HEK293T (cell line): ENCODE data around the gene ATCAY.
A peak's percentile ranks its signal among the peaks of the same experiment; 100 is the strongest.
"Not testable (repeated sequence)": the region's sequence is repeated elsewhere in the genome, so short reads cannot be mapped to it uniquely, and the experiment has no call there.

Experiments used
- CTCF ChIA-PET: fragments of 350-600 bp; formaldehyde crosslinking; extraction: SDS; loops from one replicate; lab custom pipeline; 2021; ENCODE audit warnings: antibody characterized with exemption, inconsistent platforms; lab: Yijun Ruan, JAX
- POLR2A ChIA-PET: fragments of 350-600 bp; formaldehyde crosslinking; extraction: SDS; loops from one replicate; lab custom pipeline; 2020; ENCODE audit warnings: antibody characterized with exemption, inconsistent platforms; lab: Yijun Ruan, JAX
- DNase-seq: peaks from one replicate; pipeline ENCODE4 v3.0.0; 2012; ENCODE audit warnings: mixed read lengths; ENCODE audit errors: extremely low spot score
- ARNT ChIP-seq: fragments of 450-650 bp; IDR thresholded peaks from 2 replicates; pipeline ENCODE4 v1.6.1; 2017; ENCODE audit warnings: mild to moderate bottlenecking
- BHLHE40 ChIP-seq: fragments of 450-650 bp; IDR thresholded peaks from 2 replicates; pipeline ENCODE4 v1.6.1; 2016; ENCODE audit warnings: mild to moderate bottlenecking, moderate library complexity, borderline replicate concordance
- CTBP1 ChIP-seq: fragments of 450-650 bp; IDR thresholded peaks from 2 replicates; pipeline ENCODE4 v1.6.1; 2016; ENCODE audit warnings: borderline replicate concordance
- ELF4 ChIP-seq: fragments of 450-650 bp; IDR thresholded peaks from 2 replicates; pipeline ENCODE4 v1.6.1; 2017; ENCODE audit warnings: antibody characterized with exemption
- FOXA1 ChIP-seq: fragments of 450-650 bp; IDR thresholded peaks from 2 replicates; pipeline ENCODE4 v1.6.1; 2016; ENCODE audit warnings: mild to moderate bottlenecking
- FOXK2 ChIP-seq: fragments of 450-650 bp; IDR thresholded peaks from 2 replicates; pipeline ENCODE4 v1.6.1; 2016; ENCODE audit warnings: mild to moderate bottlenecking
- FOXM1 ChIP-seq: fragments of 450-650 bp; IDR thresholded peaks from 2 replicates; pipeline ENCODE4 v1.6.1; 2017; ENCODE audit warnings: mild to moderate bottlenecking, borderline replicate concordance
- HDGF ChIP-seq: fragments of 450-650 bp; IDR thresholded peaks from 2 replicates; pipeline ENCODE4 v1.6.1; 2017; ENCODE audit warnings: antibody characterized with exemption, borderline replicate concordance
- L3MBTL2 ChIP-seq: fragments of 450-650 bp; conservative IDR thresholded peaks from 2 replicates; pipeline ENCODE4 v1.6.1; 2016; ENCODE audit warnings: mild to moderate bottlenecking
- LEF1 ChIP-seq: fragments of 450-650 bp; IDR thresholded peaks from 2 replicates; pipeline ENCODE4 v1.6.1; 2017; ENCODE audit warnings: mild to moderate bottlenecking, borderline replicate concordance
- NFRKB ChIP-seq: fragments of 450-650 bp; IDR thresholded peaks from 2 replicates; pipeline ENCODE4 v1.6.1; 2016; ENCODE audit warnings: mild to moderate bottlenecking, moderate library complexity
- PKNOX1 ChIP-seq: fragments of 450-650 bp; IDR thresholded peaks from 2 replicates; pipeline ENCODE4 v1.6.1; 2016
- SP1 ChIP-seq: fragments of 450-650 bp; IDR thresholded peaks from 2 replicates; pipeline ENCODE4 v1.6.1; 2017
- SUZ12 ChIP-seq: fragments of 450-650 bp; IDR thresholded peaks from 2 replicates; pipeline ENCODE4 v1.6.1; 2016; ENCODE audit warnings: mild to moderate bottlenecking
- TARDBP ChIP-seq: fragments of 450-650 bp; IDR thresholded peaks from 2 replicates; pipeline ENCODE4 v1.6.1; 2016
- ZNF384 ChIP-seq: fragments of 450-650 bp; IDR thresholded peaks from 2 replicates; pipeline ENCODE4 v1.6.1; 2016

Gene ATCAY

GRCh38 chr19:3936506-3937442 lies 56.3 kb downstream of the ATCAY start:
- ChIA-PET POLR2A (no interaction called here), CTCF (no interaction called here)
- no peak for DNase-seq
- no peak for TF ChIP-seq L3MBTL2
- TF ChIP-seq TARDBP: no peak
- TF ChIP-seq HDGF: no peak
- no peak for TF ChIP-seq SUZ12
- no peak for TF ChIP-seq ELF4
- TF ChIP-seq FOXK2: no peak
- no peak for TF ChIP-seq PKNOX1
- TF ChIP-seq CTBP1: no peak
- no peak for TF ChIP-seq NFRKB
- TF ChIP-seq LEF1: no peak
- no peak for TF ChIP-seq FOXM1
- no peak for TF ChIP-seq FOXA1
- TF ChIP-seq ZNF384: no peak
- TF ChIP-seq BHLHE40: no peak
- no peak for TF ChIP-seq ARNT
- no peak for TF ChIP-seq SP1

- POLR2A ChIA-PET, DNase-seq: not testable (repeated sequence)
- peak; percentile 44 for TF ChIP-seq ZNF384
- CTCF ChIA-PET: interaction anchor here (0.6 kb wide), 1 partner anchor 143 kb away, joined by 4 read pairs; no protein-coding TSS in a partner anchor
Observed at GRCh38 chr19:3938300-3938950, 57.9 kb downstream of the ATCAY start.

- DNase-seq: no peak
- ChIA-PET CTCF (no interaction called here), POLR2A (no interaction called here)
- TF ChIP-seq CTBP1: no peak
- peak; percentile 91 for TF ChIP-seq ZNF384
Observed at GRCh38 chr19:3942790-3943409, 62.4 kb downstream of the ATCAY start.

GRCh38 chr19:3944018-3944721 lies 63.7 kb downstream of the ATCAY start:
- POLR2A ChIA-PET: no interaction called here
- TF ChIP-seq ZNF384: no peak
- TF ChIP-seq L3MBTL2: no peak
- no peak for TF ChIP-seq FOXA1
- no peak for TF ChIP-seq LEF1
- TF ChIP-seq FOXM1: no peak
- no peak for TF ChIP-seq HDGF
- TF ChIP-seq FOXK2: no peak
- TF ChIP-seq BHLHE40: no peak
- TF ChIP-seq NFRKB: no peak
- TF ChIP-seq ELF4: no peak
- no peak for TF ChIP-seq PKNOX1
- TF ChIP-seq SP1: no peak
- TF ChIP-seq ARNT: no peak
- no peak for TF ChIP-seq TARDBP
- no peak for TF ChIP-seq CTBP1
- DNase-seq: no peak
- CTCF ChIA-PET: no interaction called here

GRCh38 chr19:3945838-3946237 lies 65.4 kb downstream of the ATCAY start:
- POLR2A ChIA-PET: interaction anchor here (0.9 kb wide), 1 partner anchor 39 kb away, joined by 4 read pairs; the partner anchor contains the start of gene EEF2
- TF ChIP-seq ARNT (no peak), SP1 (no peak), FOXA1 (no peak)
- CTCF ChIA-PET: no interaction called here
- no peak for DNase-seq

- POLR2A ChIA-PET, DNase-seq, CTCF ChIA-PET: not testable (repeated sequence)
Observed at GRCh38 chr19:3947316-3947933, 66.9 kb downstream of the ATCAY start.
